HG02588 (cell line): ENCODE data around the gene CD177.
"Not testable (repeated sequence)": the region's sequence is repeated elsewhere in the genome, so short reads cannot be mapped to it uniquely, and the experiment has no call there.

Experiments used
- ATAC-seq: cut with Tn5 transposase; IDR thresholded peaks from one replicate; pipeline ENCODE4 v1.9.1; 2021; ENCODE audit warnings: mild to moderate bottlenecking, moderate library complexity; ENCODE audit not compliant: unreplicated experiment

Gene CD177

DNA sequence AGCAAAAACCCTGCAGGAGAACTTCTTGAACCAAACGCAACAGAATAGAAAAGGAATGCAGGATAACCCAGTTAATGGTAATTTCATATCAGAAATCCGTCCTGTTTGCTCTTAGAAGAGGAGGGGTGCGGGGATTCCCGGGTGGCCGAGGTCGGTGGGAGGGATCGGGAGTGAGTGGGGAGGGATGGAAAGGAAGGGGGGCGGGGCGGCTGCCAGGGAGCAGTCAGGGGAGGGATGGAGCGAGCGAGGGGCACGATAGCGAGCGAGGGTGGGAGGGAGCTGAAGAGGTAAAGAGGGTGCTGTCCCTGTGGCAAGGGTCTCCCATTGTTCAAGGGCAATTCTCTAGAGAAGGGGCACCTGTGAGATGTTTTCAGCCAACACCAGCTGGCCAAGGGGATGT lies 26.5 kb downstream of the CD177 start:
- ATAC-seq: no peak

DNA sequence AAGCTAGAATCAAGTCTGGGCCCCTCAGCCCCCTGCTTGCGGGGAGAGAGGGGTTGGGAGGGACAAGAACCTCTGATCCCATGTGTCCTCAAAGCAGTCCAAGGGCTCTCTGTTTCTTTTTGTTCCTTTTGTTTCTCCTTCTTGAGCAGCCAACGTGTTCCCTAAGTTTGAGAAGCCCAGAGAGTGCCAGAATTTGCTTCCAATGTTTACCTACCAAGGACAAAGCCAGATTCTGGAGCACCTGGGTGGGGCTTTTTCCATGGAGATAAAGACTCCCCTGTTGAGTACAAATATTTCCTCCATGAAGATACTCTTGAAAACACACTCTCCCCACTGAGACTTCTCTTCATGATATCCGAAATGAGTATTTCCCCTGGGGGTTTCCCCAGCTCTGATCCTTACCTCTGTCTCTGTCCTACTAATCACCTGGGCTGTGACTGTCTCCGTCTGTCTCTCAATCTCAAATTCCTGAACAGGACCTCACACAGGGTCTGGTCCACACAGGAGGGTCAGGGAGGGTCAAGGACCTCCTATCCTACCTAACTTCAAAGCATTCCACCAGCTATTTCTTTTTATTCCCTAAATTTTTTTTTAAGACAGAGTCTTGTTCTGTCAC lies 27.4 kb downstream of the CD177 start:
- ATAC-seq: no peak

DNA sequence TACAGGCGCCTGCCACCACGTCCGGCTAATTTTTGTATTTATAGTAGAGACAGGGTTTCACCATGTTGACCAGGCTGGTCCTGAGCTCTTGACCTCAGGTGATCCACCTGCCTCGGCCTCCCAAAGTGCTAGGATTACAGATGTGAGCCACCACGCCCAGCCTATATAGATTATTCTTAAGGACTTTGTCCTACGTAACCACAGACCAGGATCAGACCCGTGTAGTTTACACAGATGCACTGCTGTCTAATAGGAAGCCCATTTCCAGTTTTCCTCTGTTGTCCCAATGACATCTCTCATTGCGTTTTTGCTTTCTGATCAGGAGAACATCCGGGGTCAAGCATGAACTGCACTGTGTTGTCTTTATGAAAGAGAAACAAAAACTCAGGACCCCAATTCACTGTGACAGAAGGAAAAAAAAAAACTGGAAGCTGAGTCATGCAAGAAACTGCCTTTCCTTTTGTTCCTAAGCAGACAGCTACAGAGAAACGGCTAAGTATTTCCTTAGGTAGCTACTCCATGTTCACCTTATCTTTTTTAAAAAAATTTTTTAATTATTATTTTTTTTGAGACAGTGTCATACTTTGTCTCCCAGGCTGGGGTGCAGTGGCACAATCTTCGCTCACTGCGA lies 29.2 kb downstream of the CD177 start:
- not testable (repeated sequence) for ATAC-seq

DNA sequence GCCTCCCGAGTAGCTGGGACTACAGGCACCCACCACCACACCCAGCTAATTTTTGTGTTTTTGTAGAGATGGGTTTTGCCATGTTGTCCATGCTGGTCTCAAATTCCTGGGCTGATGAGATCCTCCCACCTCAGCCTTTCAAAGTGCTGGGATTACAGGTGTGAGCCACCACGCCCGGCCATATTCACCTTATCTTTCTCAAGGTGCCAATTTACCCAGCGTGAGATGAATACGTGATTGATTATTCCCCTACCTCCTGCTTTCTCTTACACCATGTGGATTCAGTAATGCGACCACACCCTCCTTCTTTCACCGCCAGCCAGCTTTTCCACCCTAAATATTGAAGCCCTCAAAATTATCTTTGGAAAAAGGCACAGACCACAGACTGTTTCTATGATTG lies 29.8 kb downstream of the CD177 start:
- ATAC-seq: not testable (repeated sequence)

DNA sequence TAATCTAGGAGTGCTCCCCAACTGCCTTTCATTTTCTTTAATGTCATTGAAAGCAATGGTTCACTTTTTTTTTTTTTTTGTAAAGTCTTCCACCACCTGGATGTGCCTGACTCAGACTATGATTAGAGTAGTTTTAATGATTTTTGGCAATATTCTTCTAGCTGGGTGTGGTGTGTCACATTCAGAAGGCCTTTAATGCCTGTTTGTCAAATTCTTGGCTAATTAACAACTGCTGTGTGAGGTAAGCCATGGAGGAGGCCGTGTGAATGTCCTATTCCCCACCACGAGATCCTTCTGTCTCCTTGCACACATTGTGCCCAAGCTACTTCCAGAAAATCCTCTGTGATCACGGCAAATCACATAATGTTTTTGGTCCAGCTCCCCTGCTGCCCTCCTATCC lies 30.3 kb downstream of the CD177 start:
- ATAC-seq: not testable (repeated sequence)

DNA sequence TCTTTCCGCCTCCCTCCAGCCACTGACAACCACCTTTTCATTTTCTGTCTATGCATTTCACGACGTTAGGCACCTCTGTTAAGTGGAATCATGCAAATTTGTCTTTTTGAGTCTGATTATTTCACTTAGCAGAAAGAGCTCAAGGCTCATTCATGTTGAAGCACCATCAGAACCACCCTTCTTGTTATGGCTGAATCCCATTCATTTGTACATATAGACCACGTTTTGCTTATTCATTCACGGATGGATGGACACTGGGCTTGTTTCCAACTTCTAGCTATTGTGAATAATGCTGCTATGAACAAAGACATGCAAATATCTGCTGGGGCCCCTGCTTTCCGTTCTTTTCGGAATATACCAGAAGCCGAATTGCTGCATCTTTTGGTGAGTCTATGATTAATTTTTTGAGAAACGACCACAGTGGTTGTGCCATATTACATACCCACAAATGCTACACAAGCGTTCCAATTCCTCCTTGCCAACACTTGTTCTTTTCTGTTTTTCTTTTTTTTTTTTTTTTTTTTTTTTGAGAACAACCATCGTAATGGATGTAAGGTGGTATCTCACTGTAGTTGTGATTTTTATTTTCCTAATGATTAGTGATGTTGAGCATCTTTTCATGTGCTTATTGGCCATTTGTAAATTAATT lies 37.5 kb downstream of the CD177 start:
- ATAC-seq: not testable (repeated sequence)

DNA sequence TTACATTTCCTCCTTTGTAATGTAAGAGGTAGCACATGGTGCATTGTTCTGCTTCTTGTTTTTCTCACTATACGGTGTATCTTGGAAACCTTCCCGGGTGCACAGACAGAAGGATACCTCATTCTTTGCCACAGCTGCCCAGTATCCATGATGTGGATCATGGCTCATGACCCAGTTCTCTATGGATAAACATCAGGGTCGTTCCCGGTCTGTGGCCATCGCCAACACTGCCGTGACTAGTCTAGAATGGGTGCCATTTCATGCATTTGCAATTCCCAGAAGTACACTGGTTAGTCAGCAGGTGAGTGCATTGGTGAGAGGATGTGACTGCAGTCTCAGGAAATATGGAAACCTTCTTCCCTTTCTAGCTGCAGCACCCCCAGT lies 38.1 kb downstream of the CD177 start:
- not testable (repeated sequence) for ATAC-seq

DNA sequence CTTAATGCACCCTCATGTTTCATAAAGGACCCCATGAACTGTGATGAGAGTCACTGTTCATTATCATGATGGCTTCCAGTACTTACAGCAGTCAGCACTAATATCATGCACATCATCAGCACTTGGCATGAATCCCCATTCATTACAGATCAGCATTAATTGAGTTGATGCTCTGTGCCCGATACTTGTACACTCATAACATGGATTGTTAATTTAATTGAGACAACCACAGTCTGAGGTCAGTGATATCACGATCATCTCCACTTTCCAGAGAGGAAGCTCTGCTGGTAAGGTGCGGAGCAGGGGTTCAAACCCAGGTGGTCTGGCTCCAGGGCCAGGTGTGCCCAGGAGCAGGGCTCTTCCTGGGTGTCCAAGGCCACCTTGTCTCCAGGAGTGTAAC lies 40.0 kb downstream of the CD177 start:
- ATAC-seq: not testable (repeated sequence)

DNA sequence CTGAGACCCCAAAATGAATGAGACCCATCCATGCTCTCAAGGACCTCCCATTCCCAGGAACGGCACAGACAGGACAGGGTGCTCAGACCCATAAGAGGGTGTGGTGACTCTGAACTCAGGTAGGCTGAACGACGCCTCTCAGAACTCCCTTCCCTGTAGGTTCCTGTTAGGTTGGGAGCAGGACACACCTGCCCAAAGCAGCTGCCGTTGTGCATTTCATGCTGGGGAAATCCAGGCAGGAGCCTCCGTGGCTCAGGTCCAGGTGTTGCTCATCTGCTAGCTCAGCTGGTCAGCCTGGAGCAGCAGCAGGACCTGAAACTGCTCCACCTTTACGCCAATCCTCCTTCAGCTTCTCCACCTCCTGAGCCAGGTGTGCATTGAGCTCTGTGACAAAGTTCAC lies 42.1 kb downstream of the CD177 start:
- no peak for ATAC-seq

DNA sequence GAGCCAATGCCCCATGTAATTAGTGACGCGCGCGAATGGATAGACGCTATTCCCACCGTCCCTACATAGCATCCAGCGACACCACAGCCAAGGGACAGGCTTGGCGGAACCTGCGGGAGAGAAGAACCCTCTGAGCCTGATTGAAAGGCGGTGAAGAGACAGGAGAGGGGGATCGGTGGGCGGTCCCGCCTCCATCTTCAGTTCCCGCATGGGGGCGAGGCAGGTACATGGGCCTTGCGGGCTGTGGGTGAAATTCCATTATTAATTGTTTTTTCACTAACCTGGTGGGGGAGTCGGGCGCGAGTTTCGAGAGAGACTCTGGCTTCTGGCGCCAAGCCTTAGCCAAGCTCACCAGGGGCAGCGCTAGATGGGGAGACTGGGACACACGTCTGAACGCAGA lies 52.8 kb downstream of the CD177 start:
- no peak for ATAC-seq

DNA sequence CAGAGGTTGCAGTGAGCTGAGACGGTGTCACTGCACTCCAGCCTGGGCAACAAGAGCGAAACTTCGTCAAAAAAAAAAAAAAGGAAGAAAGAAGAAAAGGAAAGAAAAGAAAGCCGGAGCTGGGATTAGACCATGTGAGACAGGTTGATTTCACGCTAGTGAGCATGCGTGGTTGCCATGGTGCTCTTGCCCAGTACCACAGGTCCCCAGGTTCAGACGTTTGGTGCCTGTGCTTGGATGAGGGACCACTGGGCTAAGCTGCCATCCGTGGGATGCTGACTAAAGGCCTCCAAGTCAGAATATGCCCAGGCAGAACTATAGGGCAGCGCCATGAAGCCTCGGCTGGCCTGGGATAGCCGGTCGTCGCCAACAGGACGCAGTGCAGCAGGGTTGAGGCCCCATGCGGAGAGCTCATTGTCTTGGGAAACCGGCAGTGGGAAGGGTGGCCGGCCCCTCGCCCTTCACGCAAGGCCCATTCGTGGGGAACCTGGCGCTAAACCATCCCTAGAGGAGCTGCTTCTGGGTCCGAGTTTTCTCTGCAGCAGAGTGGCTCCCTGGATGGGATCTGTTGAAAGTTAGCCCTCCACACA lies 54.0 kb downstream of the CD177 start:
- ATAC-seq: no peak

DNA sequence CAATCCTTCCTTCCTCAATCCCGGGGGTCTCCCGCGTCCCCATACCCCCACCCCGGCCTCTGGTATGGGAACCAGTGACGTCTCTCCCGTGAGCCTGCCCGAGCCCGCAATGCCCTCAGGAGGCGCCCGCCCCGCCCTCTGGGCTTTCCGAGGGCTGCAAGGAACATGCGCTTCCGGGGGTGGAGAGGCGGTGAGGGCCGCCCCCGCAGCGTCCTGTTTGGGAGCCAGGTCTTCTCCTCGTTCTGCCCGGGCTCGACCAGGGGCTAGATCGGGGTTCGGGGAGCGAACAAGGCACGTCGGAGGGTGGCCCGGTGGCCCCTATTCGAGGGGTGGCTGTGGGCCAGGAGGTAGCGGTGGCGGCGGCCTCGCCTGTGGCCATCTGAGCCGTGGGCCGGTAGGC lies 54.6 kb downstream of the CD177 start:
- ATAC-seq: no peak

DNA sequence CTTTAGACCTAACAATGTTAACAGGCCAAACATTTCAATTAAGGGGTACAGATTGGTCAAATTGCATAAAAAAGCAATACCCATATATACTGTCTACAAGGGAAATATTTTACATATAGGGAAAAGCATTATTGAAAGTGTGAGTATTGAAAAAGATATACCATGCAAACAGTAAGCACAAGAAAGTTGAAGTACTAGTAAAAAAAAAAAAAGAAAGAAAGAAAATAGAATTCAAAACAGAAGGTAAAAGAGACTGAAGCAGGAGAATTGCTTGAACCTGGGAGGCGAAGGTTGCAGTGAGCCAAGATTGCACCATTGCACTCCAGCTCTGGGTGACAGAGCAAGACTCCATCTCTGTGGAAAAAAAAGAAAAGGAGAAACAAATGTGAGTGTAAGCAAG lies 55.9 kb downstream of the CD177 start:
- ATAC-seq: no peak

DNA sequence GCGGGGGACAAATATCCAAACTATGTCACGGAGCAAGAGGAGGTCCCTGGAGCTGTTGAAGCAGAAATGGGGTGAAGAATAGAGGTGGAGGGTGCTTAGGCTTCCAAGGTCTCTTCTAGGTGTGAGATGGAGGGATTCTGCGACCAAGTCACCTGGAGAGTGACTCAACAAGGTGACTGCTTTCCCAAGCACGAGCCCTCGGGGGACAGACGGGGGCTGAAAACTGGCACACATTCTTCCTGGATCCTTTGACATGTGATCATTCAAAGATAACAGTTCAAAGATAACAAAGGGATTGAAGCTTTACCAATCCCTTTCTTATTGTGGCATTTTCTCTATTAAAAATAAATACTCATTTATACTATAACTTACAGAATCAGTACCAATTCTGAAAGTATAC lies 59.0 kb downstream of the CD177 start:
- ATAC-seq: no peak
